HG03135 (cell line): ENCODE results near the gene KRTAP9-3.
"Not testable (repeated sequence)": the region's sequence is repeated elsewhere in the genome, so short reads cannot be mapped to it uniquely, and the experiment has no call there.

Experiments used
- ATAC-seq: cut with Tn5 transposase; IDR thresholded peaks from one replicate; pipeline ENCODE4 v1.9.1; 2021; ENCODE audit warnings: mild to moderate bottlenecking, moderate library complexity; ENCODE audit not compliant: unreplicated experiment

The KRTAP9-3 gene

GRCh38 chr17:41249637-41250240 is 17.5 kb downstream of the KRTAP9-3 start, which contains the start of gene KRTAP9-4:
KRTAP9-4 (plus strand) TSS chr17:41249687; CDS start chr17:41249721, 34 bp downstream.
- ATAC-seq = not testable (repeated sequence)

GRCh38 chr17:41251261-41251660 is 19.0 kb downstream of the KRTAP9-3 start:
- ATAC-seq = no peak

- no peak for ATAC-seq
Observed at GRCh38 chr17:41254861-41255260, 22.6 kb downstream of the KRTAP9-3 start.

- ATAC-seq = not testable (repeated sequence)
Observed at GRCh38 chr17:41255381-41256290, 23.4 kb downstream of the KRTAP9-3 start, which contains the start of gene KRTAP9-9. KRTAP9-9 (plus strand) TSS chr17:41255384.

- no peak for ATAC-seq
Observed at GRCh38 chr17:41256291-41256685, 24.0 kb downstream of the KRTAP9-3 start.

GRCh38 chr17:41258406-41258805 is 26.2 kb downstream of the KRTAP9-3 start:
- ATAC-seq = no peak

GRCh38 chr17:41263212-41263611 is 31.0 kb downstream of the KRTAP9-3 start:
- ATAC-seq = no peak

- ATAC-seq = no peak
Observed at GRCh38 chr17:41264599-41264998, 32.4 kb downstream of the KRTAP9-3 start.

- no peak for ATAC-seq
Observed at GRCh38 chr17:41265078-41265477, 32.8 kb downstream of the KRTAP9-3 start, which contains the start of gene KRTAP9-6. KRTAP9-6 (plus strand) TSS chr17:41265378; CDS start chr17:41265378, 0 bp downstream.

GRCh38 chr17:41267711-41268110 is 35.5 kb downstream of the KRTAP9-3 start:
- no peak for ATAC-seq

- not testable (repeated sequence) for ATAC-seq
Observed at GRCh38 chr17:41271323-41271722, 39.1 kb downstream of the KRTAP9-3 start.

GRCh38 chr17:41271858-41272257 is 39.6 kb downstream of the KRTAP9-3 start:
- no peak for ATAC-seq

- not testable (repeated sequence) for ATAC-seq
Observed at GRCh38 chr17:41275648-41276190, 43.5 kb downstream of the KRTAP9-3 start, which contains the start of gene KRTAP9-7. KRTAP9-7 (plus strand) TSS chr17:41275698; CDS start chr17:41275698, 0 bp downstream.

- no peak for ATAC-seq
Observed at GRCh38 chr17:41278176-41278955, 46.1 kb downstream of the KRTAP9-3 start.
